HG03521 (cell line): ENCODE data around the gene ERFL.

Source experiments
- ATAC-seq: cut with Tn5 transposase; IDR thresholded peaks from one replicate; pipeline ENCODE4 v1.9.1; 2021; ENCODE audit warnings: mild to moderate bottlenecking, moderate library complexity; ENCODE audit not compliant: unreplicated experiment

The ERFL gene

GRCh38 chr19:41928221-41928683 lies at the start of gene ERFL:
ERFL (minus strand) TSS chr19:41928449; CDS start chr19:41912919, 15,530 bp downstream.
- no peak for ATAC-seq

- no peak for ATAC-seq
These were observed 49.7 kb upstream of the ERFL start for GRCh38 chr19:41977916-41978315.

DNA sequence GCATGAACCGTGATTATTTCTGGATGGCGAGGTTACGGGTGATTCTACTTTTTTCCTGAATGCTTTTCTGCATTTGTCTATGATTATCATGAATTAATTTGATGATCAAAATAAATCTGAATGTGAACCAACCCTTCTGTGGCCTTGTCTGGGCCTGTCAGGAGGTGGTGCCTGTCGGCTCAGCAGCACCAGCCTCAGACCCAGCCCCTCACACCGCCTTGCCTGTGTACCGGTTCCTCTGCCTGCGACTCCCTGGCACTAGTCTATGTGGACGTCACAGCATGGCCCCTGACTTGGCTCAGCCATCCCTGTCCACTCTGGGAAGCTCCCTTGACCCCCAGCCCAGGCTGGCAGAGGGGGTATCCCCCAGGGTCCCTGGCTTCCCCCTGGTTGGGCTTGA lies 46.4 kb upstream of the ERFL start:
- no peak for ATAC-seq

GRCh38 chr19:41971363-41971762 lies 43.1 kb upstream of the ERFL start:
- ATAC-seq = no peak

DNA sequence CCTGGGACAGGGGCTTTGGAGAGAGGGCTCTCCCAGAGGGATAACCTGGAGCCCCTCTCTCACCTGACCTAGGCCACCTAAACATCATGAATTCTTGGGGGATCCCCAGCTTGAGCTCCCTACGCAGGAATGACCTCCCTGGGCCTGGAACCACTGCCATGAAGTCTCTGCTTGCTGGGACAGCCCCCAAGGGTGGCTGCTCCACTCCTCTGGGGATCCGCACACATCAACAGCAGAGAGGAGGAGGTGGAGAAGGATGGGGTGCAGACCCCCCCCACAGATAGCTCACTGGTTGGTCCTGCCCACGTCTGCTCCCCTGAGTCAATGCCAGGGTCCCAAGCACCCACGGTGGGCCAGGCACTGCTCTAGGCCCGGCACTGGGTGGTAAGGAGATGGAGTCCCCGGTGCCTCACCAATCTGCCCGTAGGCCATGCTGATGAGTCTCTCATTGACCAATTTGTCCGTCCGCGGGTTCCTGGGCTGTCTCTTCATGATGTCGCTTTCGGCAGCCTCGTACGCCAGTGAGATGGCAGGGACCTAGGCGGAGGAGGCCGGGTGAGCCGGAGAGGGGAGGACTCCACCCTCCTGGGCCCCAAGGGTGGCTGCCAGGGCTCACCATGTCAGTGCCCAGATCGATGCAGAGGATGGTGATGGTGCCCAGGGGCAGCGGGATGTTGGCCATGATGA lies 41.7 kb upstream of the ERFL start:
- ATAC-seq = no peak

GRCh38 chr19:41968751-41969595 lies 40.7 kb upstream of the ERFL start:
- no peak for ATAC-seq

DNA sequence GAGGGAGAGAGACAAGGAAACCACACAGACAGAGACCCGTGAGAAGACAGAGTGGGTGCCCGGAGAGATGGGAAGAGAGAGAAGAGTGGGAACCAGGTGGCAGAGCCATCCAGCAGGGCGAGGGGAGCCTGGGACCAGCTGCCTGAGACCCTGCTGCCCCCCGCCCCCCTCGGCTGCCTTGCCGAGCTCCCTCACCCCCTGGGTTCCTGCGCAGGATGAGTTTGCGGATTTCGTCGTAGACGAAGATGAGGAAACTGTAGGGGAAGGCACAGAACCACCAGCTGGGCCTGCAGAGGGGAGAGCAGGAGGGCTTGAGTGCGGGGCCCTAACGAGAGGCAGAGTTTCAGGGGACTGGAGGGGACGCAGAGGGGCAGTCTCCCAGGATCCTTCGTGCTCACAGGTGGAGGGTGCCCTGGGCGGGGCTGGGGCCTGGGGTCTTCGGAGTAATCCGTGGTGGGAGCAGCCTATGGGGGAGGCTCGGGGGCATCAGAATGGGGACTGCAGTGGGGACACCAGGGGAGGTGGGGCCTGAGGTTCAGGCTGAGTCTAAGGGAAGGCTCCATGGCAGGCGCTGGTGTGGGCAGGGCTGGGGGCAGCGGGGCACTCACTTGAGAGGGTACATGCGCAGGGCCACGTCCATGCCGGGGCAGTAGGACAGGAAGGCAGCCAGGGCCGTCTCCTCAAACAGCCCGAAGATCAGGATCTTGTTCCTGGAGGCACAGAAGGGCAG lies 39.0 kb upstream of the ERFL start:
- ATAC-seq = no peak

GRCh38 chr19:41965106-41965505 lies 36.9 kb upstream of the ERFL start:
- ATAC-seq = no peak

- no peak for ATAC-seq
These were observed 32.7 kb upstream of the ERFL start for GRCh38 chr19:41960973-41961372.

GRCh38 chr19:41959056-41960053 lies 31.1 kb upstream of the ERFL start, which contains the start of gene RABAC1:
RABAC1 (minus strand) TSS chr19:41959321; CDS start chr19:41959292, 29 bp downstream.
- ATAC-seq = peak; percentile 78

- ATAC-seq = peak; percentile 34
These were observed 30.3 kb upstream of the ERFL start for GRCh38 chr19:41958367-41959055.

DNA sequence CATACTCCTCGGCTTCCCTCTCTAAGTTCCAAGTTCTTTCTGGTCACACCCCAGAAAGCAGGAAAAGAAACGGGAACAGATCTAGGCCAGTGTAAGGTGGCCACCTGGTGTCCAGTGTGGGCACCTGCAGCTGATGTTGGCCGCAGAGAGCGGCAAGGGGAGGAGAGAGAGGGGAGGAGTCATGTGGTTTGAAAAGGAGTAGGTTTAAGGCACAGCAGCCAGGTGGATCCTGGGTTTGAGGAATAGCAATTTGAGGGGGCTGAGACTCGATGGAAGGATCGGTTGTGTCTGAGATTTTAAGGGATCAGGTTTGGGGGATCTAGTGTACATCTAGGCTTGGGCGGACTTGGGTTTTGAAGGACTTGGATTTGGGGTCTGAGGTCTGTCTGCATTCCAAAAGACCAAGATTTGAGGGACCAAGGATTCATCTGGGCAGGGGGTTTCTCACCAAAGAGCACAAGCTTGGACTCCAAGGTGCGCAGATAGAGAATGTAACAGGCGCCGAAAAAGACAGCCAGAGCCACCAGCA lies 29.7 kb upstream of the ERFL start:
- no peak for ATAC-seq

DNA sequence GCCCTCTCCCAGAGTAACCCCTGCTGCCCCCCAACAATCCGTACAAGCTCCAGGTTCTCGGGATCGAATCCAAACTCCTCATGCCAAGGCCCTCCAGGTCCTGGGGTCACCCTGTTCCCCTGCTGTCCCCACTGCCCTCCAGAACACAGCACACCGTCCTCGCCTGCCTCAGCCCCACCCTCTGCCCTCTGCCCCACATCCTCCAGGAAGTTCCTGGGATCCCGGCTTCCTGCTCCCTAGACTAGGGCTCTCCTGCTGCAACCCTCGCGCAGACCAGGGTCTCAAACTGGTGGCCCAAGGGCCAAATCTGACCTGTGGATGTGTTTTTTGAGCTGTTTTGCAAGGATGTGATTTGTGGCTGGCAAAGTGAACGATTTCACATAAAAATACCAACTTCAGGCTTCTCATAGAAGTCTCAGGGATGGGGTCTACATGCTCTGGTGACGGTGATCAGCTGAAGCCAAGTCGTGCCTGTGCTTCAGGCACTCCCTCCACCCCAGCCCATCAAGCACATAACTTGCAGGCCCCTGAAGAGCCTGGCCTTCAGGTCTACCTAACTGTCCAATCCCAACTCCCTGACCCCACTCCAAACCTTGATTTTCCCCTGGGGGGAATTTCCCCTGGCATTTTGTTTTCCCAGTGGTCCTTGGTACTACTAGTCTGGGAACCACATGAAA lies 29.1 kb upstream of the ERFL start:
- ATAC-seq = no peak

DNA sequence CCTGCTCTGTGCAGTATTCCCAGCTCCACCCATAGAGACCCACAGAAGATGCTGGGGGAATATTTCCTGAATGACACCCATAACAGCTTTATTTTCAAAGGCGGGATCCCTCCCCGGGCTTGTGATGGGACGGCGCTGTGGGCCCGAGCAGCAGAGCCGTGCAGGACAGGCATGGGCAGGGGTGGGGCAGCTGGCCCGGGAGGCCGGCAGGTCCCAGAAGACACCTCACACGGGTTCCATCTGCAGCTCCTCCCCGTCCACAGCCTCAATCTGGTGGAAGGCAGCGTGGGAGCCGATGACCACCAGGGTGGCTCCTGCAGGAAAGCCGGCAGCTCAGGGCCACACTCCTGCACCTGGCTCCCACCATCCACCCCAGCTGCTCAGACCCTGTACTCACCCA lies 28.4 kb upstream of the ERFL start:
- no peak for ATAC-seq

DNA sequence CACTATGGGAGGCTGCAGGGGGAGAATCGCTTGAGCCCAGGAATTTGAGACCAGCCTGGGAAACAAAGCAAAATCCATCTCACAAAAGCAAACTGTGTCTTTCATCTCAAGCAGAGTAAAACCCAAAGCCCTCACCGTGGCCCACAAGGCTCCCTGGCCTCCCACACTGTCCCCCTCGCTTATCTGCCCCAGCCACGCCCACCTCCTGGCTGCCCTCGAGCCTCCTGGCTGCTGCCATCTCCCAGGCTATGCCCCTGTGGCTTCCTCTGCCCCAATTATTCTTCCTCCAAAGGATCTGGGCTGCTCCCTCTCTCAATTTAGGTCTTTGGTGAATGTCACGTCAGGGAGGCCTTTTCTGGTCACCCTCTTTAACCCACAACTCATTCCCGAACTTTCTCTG lies 27.3 kb upstream of the ERFL start:
- ATAC-seq = no peak

- no peak for ATAC-seq
These were observed 23.5 kb upstream of the ERFL start for GRCh38 chr19:41951686-41952172.

DNA sequence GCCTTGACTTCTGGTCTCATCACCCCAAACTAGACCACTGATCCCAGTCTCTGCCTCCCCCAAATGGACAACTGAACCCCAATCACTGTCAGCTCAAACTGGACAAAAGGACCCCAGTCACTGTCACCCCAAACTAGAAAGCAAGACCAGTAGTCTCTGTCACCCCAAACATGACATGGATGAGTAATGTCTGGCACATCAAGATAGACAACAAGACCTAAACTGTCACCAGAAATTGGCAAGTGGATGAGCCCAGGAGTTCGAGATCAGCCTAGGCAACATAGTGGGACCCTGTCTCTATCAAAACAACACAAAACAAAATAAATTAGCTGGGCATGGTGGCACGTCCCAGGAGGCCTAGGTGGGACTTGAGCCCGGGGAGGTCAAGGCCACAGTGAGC lies 18.8 kb upstream of the ERFL start:
- ATAC-seq = no peak

DNA sequence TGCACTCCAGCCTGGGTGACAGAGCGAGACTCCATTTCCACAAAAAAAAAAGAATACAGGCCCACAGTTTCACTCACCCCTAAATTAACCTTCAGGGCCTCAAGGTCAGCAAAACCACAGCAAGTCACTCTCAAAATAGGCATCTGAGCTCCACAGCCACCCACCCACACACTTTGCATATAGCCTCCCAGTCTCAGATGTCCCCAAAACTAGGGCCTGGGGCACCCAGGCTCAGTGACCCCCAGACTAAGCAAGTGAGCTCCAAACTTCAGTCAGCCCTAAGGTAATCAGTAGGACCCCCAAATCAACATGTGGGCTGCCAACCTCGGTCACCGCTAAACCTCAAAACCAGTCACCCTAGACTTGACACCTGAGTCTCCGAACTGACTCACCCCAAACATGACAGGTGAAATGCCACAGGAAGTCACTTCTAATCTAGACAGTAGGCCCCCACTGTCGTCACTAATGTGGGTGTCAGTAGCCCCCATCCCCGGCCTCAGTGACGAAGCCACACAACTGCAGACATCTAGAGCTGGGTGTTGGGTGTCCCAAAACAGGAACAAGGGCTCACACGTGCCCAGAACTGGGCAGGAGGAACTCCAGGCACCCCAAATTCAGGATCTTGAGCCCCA lies 17.0 kb upstream of the ERFL start:
- peak; percentile 81 for ATAC-seq
